ENCODE measurements around the gene KY.

KY gene

GRCh38 chr3:134619301-134619615 lies 31.6 kb downstream of the KY start:
- DNase-seq (ENCODE audit: low read depth in 3 of 3): no peak

GRCh38 chr3:134618478-134619300 lies 32.1 kb downstream of the KY start:
- DNase-seq (ENCODE audit: low read depth in 3 of 3): no peak

- DNase-seq (ENCODE audit: low read depth in 3 of 3): no peak
Measured at GRCh38 chr3:134617608-134618477, 33.0 kb downstream of the KY start.

GRCh38 chr3:134615743-134616142 lies 35.1 kb downstream of the KY start:
- DNase-seq (ENCODE audit: low read depth in 3 of 3): no peak

- no peak for DNase-seq (ENCODE audit: low read depth in 3 of 3)
Measured at GRCh38 chr3:134614955-134615354, 35.9 kb downstream of the KY start.

- DNase-seq (ENCODE audit: low read depth in 3 of 3): no peak
Measured at GRCh38 chr3:134613006-134613520, 37.8 kb downstream of the KY start.

- no peak for DNase-seq (ENCODE audit: low read depth in 3 of 3)
Measured at GRCh38 chr3:134611516-134611915, 39.3 kb downstream of the KY start.

- DNase-seq (ENCODE audit: low read depth in 3 of 3): no peak
Measured at GRCh38 chr3:134610432-134611385, 40.1 kb downstream of the KY start.

- no peak for DNase-seq (ENCODE audit: low read depth in 3 of 3)
Measured at GRCh38 chr3:134609821-134610431, 40.9 kb downstream of the KY start.

- no peak for DNase-seq (ENCODE audit: low read depth in 3 of 3)
Measured at GRCh38 chr3:134608771-134609435, 41.9 kb downstream of the KY start.

- DNase-seq (ENCODE audit: low read depth in 3 of 3): no peak
Measured at GRCh38 chr3:134608023-134608770, 42.6 kb downstream of the KY start.

- no peak for DNase-seq (ENCODE audit: low read depth in 3 of 3)
Measured at GRCh38 chr3:134607054-134608022, 43.5 kb downstream of the KY start.

- DNase-seq (ENCODE audit: low read depth in 3 of 3): no peak
Measured at GRCh38 chr3:134606033-134607025, 44.5 kb downstream of the KY start.

- DNase-seq (ENCODE audit: low read depth in 3 of 3): no peak
Measured at GRCh38 chr3:134605556-134605955, 45.3 kb downstream of the KY start.

GRCh38 chr3:134603956-134604355 lies 46.9 kb downstream of the KY start:
- DNase-seq (ENCODE audit: low read depth in 3 of 3): no peak

- no peak for DNase-seq (ENCODE audit: low read depth in 3 of 3)
Measured at GRCh38 chr3:134603480-134603879, 47.3 kb downstream of the KY start.

GRCh38 chr3:134602440-134602814 lies 48.4 kb downstream of the KY start:
- no peak for DNase-seq (ENCODE audit: low read depth in 3 of 3)

All from stimulated activated CD4-positive, alpha-beta T cell treated with anti-CD3 and anti-CD28 coated beads, TNF-alpha, amount 100 ng/mL, for 48 hours (primary cell).